ENCODE results near the gene HECTD2. TPM values are rescaled to one million over a fixed set of nuclear protein-coding genes. Genes with fewer than 3 reads are reported as not detected.

The HECTD2 gene
- total RNA-seq, 4 donors from 2014 or later, result 4.2 to 7.1 (median 6.2) TPM

DNA sequence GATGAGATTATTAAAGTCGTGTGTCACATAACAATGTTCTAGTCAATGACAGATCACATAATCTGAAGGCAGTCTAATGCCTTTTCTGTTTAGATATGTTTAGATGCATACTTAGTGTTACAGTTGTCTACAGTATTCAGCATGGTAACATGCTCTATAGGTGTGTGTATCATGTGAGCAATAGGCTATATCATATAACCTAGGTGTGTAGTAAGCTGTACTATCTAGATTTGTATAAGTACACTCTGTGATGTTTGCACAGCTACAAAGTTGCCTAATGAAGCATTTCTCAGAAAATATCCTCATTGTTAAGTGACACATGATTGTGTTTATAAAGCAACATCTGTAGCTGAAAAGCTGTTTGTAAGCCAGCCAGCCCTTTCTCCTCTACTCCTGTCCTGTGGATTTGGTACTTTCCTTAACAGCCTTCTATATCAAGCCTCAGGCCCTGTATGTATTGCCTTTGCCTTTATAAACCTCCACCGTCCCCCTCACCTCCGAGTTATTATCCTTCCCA, 6.3 kb downstream of the HECTD2 start:
- 50 to 52% methylated on average over 3 of the region's 3 CpGs for WGBS, 2 donors
- H3K4me3 ChIP-seq (ENCODE audit: low read depth, poor library complexity, severe bottlenecking), result no peak overlapping the region
- intact Hi-C loops (cut with DNase I; ENCODE audit: low total_unique reads), result no loop called here
- DNase-seq (ENCODE audit: low spot score in 2 of 2), result no peak
- TF ChIP-seq, protein P1, sequence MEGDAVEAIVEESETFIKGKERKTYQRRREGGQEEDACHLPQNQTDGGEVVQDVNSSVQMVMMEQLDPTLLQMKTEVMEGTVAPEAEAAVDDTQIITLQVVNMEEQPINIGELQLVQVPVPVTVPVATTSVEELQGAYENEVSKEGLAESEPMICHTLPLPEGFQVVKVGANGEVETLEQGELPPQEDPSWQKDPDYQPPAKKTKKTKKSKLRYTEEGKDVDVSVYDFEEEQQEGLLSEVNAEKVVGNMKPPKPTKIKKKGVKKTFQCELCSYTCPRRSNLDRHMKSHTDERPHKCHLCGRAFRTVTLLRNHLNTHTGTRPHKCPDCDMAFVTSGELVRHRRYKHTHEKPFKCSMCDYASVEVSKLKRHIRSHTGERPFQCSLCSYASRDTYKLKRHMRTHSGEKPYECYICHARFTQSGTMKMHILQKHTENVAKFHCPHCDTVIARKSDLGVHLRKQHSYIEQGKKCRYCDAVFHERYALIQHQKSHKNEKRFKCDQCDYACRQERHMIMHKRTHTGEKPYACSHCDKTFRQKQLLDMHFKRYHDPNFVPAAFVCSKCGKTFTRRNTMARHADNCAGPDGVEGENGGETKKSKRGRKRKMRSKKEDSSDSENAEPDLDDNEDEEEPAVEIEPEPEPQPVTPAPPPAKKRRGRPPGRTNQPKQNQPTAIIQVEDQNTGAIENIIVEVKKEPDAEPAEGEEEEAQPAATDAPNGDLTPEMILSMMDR (IDR thresholded peaks at IDR 0.05), result no peak
- no peak for TF ChIP-seq POLR2A (IDR thresholded peaks at IDR 0.05)

DNA sequence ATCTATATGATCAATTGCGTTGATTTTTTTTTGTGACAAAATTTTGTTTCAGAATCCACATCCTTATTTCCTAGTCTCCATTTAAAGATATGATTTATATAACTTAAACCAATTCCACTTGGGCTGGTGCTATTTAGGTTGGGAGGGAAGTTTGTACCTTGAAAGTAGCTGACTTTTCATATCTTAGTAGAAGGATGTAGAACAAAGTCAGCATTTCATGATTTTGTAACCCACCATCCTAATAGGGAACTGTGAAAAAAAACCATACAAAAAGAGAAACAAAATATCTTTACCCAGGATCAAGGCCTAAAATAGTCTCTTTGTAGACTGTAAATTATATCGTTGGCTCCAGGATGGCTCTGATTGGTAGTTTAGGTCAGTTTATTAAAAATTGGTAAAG, 8.3 kb downstream of the HECTD2 start:
- no peak for TF ChIP-seq POLR2A (IDR thresholded peaks at IDR 0.05)
- TF ChIP-seq, protein P1 (IDR thresholded peaks at IDR 0.05), result no peak
- 92 to 93% methylated on average over 2 of the region's 2 CpGs for WGBS, 2 donors
- no peak overlapping the region for H3K4me3 ChIP-seq (ENCODE audit: low read depth, poor library complexity, severe bottlenecking)
- intact Hi-C loops (cut with DNase I; ENCODE audit: low total_unique reads), result no loop called here
- no peak for DNase-seq (ENCODE audit: low spot score in 2 of 2)

DNA sequence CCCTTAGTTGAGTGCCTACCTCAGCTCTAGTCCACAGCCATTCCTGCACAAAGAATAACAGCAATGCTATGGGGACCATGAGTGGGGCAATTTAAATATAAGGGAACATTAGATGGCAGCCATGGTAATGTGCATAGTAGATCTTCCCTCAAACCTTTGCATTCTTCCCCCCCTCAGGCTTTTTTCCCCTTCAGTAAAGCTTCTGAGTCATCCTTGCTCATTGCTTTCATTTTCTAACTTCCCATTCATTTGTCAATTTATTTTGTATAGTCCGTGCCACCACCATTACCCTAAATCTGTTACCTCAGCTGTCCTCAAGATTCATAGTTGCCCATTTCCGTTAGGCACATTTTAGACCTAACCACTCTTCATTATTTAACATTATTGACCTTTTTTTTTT, 10.7 kb downstream of the HECTD2 start:
- TF ChIP-seq, protein P1 (IDR thresholded peaks at IDR 0.05), result no peak
- no peak for TF ChIP-seq POLR2A (IDR thresholded peaks at IDR 0.05)
- no peak for DNase-seq (ENCODE audit: low spot score in 2 of 2)
- WGBS, 2 donors, result 91 to 94% methylated on average over 2 of the region's 2 CpGs
- H3K4me3 ChIP-seq (ENCODE audit: low read depth, poor library complexity, severe bottlenecking), result no peak overlapping the region
- intact Hi-C loops (cut with DNase I; ENCODE audit: low total_unique reads), result no loop called here

GRCh38 chr10:91422915-91423314, 12.8 kb downstream of the HECTD2 start:
- DNase-seq (ENCODE audit: low spot score in 2 of 2), result no peak
- H3K4me3 ChIP-seq (ENCODE audit: low read depth, poor library complexity, severe bottlenecking), result no peak overlapping the region
- TF ChIP-seq, protein P1 (IDR thresholded peaks at IDR 0.05), result no peak
- TF ChIP-seq POLR2A (IDR thresholded peaks at IDR 0.05), result no peak
- 66 to 83% methylated on average over 2 of the region's 2 CpGs for WGBS, 2 donors
- intact Hi-C loops (cut with DNase I; ENCODE audit: low total_unique reads), result no loop called here

DNA sequence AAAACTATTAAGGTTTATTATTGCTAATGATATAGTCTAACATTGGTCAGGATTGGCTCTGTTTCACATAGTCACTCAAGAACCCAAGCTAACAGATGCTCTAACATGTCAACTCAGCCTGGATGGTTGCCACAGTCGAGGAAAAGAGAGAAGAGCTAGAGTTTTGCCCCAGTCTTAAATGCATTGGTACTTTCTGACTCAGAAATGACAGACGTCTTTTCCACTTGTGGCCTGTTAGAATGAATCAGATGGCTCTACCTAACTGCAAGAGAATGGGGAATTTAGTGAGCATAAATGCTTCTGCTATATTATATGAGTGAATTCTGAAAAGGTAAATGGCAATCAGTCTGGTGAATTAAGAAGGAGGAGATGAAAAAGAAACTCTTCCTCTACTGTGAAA, 13.9 kb downstream of the HECTD2 start:
- no peak overlapping the region for H3K4me3 ChIP-seq (ENCODE audit: low read depth, poor library complexity, severe bottlenecking)
- no peak for DNase-seq (ENCODE audit: low spot score in 2 of 2)
- intact Hi-C loops (cut with DNase I; ENCODE audit: low total_unique reads), result no loop called here
- 64 to 70% methylated on average over 2 of the region's 2 CpGs for WGBS, 2 donors
- TF ChIP-seq, protein P1 (IDR thresholded peaks at IDR 0.05), result no peak
- no peak for TF ChIP-seq POLR2A (IDR thresholded peaks at IDR 0.05)

- 83 to 85% methylated on average over 2 of the region's 2 CpGs for WGBS, 2 donors
- H3K4me3 ChIP-seq (ENCODE audit: low read depth, poor library complexity, severe bottlenecking), result no peak overlapping the region
- intact Hi-C loops (cut with DNase I; ENCODE audit: low total_unique reads), result no loop called here
- TF ChIP-seq, protein P1 (IDR thresholded peaks at IDR 0.05), result no peak
- no peak for TF ChIP-seq POLR2A (IDR thresholded peaks at IDR 0.05)
- no peak for DNase-seq (ENCODE audit: low spot score in 2 of 2)
These were observed 22.0 kb downstream of the HECTD2 start for GRCh38 chr10:91432175-91432574.

All from lower leg skin (tissue), 4 donors.